Stimulated activated CD8-positive, alpha-beta memory T cell treated with anti-CD3 and anti-CD28 coated beads, Interleukin-7, amount 100 ng/mL, for 24 hours (primary cell): Measurements from ENCODE around the gene CEBPZ.
A peak's percentile ranks its signal among the peaks of the same experiment; 100 is the strongest.
"Not testable (repeated sequence)": the region's sequence is repeated elsewhere in the genome, so short reads cannot be mapped to it uniquely, and the experiment has no call there.

ENCODE experiments used
- DNase-seq: peaks from one replicate; pipeline ENCODE4 v3.0.0-alpha.2; 2020; ENCODE audit warnings: low read depth

The CEBPZ gene, protein sequence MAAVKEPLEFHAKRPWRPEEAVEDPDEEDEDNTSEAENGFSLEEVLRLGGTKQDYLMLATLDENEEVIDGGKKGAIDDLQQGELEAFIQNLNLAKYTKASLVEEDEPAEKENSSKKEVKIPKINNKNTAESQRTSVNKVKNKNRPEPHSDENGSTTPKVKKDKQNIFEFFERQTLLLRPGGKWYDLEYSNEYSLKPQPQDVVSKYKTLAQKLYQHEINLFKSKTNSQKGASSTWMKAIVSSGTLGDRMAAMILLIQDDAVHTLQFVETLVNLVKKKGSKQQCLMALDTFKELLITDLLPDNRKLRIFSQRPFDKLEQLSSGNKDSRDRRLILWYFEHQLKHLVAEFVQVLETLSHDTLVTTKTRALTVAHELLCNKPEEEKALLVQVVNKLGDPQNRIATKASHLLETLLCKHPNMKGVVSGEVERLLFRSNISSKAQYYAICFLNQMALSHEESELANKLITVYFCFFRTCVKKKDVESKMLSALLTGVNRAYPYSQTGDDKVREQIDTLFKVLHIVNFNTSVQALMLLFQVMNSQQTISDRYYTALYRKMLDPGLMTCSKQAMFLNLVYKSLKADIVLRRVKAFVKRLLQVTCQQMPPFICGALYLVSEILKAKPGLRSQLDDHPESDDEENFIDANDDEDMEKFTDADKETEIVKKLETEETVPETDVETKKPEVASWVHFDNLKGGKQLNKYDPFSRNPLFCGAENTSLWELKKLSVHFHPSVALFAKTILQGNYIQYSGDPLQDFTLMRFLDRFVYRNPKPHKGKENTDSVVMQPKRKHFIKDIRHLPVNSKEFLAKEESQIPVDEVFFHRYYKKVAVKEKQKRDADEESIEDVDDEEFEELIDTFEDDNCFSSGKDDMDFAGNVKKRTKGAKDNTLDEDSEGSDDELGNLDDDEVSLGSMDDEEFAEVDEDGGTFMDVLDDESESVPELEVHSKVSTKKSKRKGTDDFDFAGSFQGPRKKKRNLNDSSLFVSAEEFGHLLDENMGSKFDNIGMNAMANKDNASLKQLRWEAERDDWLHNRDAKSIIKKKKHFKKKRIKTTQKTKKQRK

DNA sequence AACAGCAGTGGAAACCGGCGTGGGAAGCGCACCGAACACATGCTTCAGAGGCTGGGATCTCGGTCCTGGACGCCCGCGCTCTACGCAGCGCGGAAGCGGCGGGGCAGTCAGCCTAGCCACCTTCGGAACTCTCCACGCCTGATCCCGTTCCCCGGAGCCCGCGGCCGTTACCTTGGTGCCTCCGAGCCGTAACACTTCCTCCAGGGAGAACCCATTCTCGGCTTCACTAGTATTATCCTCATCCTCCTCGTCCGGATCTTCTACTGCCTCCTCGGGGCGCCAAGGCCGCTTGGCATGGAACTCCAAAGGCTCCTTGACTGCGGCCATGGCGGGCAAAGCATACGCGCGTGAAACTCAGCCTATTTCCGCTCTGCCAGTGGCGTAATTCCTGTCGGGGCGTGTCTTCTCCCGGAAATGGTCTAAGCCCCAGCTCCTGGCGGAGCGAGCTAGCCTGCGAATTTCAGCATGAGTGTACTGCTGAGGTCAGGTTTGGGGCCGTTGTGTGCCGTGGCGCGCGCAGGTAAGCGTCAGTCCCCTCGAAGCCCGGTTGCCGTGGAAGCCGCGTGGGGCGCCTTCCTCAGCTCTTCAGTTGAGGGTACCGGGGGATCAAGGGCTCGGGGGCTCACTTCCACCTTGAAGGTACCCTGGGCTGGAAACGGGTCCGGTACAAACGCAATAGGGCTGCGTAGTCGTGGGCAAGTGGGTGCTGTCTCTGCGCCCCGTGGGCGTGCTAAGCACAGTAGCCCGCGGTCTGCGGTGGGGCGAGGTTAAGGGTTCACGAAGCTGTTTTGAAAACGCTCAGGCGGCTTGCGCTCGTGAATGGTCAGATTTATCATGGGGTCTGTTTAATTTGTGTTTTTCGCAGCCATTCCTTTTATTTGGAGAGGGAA lies at the start of gene CEBPZ, which contains the start of gene NDUFAF7:
Gene CEBPZ, minus strand, starts transcription at position 356 of the 890 bp plus-strand sequence. Its CDS starts 29 bp downstream, at position 327.
Gene NDUFAF7, plus strand, starts transcription at position 418 of the 890 bp plus-strand sequence. Its CDS starts 48 bp downstream, at position 466.
- peak; percentile 83 for DNase-seq

DNA sequence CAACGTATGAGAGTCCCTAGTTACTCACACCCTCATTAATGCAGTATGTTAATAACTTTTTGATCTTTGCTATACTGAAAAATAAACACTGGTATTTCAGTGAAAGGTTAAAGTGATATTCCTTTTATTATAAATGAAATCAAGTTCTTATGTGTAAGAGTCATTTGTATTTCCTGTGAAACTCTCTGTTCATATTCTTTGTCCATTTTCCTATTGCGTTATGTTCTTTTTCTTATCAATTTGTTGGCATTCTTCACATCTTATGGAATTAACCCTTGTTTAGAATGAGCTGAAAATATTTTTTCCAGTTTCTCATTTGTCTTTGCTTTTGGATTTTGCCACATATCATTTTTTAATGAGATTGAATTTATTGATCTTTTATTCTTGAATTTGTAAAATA lies 44.9 kb upstream of the CEBPZ start:
- no peak for DNase-seq

DNA sequence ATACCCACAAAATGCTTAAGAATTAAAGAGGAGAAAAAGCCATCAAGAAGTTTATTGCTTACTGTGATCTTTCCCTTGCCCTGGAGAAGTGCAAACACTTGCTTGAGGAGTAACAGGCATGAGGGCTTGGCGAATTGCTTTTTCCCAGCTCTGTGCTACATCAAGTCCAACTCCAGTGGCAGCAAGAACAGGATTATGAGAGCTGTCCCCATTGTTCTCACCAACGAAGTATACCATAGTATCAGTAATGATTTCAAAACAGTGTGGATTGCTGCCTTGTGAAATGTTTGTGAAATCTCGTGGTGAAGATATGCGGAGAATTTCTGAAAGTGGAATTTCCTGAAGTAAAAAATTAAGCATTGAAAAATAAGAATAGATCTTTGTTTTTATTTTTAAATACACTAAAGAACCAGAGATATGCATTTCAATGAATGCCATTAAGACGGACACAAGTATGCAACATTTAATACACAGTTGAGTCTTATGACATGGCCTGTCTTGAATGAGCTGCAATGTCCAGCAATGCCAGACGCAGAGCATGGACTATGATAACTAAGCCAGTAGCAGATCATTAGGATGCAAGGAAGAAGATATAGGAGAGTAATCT lies 43.1 kb upstream of the CEBPZ start:
- DNase-seq: no peak

DNA sequence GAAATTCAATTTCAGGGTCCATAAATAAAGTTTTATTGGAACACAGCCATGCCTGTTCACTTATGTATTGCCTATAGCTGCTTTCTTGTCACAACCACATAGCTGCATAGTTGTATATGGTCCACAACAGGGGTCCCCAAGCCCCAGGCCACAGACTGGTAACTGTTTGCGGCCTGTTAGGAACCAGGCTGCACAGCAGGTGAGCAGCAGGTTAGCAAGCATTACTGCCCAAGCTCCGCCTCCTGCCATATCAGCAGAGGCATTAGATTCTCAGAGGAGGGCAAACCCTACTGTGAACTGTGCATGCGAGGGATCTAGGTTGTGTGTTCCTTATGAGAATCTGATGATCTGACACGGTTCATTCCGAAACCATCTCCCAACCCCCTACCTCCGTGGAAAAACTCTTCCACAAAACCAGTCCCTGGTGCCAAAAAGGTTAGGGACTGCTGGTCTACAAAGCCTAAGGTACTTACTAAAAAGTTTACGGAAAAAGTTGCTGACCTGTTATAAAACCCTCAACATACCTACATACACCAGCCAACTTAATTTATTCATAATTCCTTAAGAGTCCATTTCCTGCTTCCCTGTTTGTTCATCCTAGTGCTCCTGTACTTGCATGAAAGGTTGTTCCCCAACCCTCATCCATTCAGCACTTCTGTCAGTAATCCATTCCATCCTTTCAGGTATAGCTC lies 40.1 kb upstream of the CEBPZ start:
- no peak for DNase-seq

DNA sequence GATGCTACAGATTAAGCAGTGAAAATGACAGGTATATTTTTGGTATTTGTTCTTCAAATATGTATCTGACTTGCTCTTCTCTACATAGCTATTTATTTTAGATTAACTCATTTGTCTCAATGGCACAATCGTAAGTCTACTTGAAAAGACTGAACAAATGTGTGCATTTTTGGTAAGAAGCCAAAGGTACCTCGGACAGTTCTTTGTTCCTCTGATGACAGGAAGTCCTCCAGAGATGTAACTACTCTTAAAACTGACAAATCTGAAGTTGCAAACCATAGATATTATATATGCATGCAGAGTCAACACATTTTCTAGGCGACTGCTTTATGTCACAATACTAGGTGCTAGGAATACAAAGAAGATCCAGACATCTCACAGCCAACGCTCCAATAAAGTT lies 36.7 kb upstream of the CEBPZ start:
- DNase-seq: no peak

DNA sequence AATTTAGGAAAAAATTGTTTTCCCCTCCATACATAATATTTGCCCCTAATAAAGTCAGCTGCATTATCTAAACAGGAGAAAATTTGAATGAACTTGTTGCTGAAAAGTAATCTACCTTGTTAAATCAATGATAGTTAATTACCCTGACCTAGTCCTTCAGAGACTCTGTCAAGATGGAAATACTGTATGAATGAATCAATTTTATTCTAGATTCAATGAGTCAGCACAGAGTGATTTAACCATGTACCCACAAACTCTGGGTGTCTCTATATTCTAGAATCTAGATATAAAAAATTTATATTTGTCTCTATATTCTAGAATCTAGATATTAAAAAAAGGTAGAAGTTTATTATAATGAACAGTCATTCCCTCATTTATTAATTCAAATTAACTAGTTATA lies 36.3 kb upstream of the CEBPZ start:
- no peak for DNase-seq

DNA sequence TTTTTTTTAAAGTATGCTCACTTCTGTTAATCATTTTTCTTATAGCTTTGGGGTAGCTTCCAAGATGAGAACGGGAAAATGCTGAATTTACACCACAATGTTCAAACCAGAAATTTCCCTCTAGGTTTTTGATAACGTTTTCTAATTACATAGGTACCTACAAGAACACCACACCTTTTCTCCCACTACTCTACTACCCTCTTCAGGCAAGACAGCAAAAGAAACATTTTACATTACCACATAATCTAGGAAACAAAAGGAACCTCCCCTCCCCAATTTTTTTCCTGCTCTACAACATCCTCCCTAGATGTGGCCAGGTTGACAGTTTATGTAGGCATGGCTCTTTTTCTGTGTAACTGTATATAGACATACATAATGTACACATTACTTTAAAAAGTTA lies 32.4 kb upstream of the CEBPZ start:
- DNase-seq: no peak

DNA sequence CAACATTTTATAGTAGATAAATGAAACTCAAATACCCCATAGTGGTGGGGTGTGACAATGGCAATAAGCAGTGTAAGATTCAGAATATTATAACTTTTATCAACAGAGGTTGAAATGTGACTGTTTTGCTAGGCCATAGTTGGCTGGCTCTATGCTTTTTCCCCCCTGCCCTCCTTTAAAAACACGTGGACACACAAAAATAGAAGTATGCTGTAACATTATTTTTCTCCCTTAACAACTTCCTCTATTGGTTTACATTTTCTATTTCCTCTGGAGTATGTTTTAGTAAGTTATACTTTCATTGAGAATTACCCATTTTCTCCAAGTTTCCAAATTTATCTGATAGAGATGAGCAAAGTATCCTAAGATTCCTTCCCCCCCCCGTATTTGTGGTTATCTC lies 31.1 kb upstream of the CEBPZ start:
- no peak for DNase-seq

DNA sequence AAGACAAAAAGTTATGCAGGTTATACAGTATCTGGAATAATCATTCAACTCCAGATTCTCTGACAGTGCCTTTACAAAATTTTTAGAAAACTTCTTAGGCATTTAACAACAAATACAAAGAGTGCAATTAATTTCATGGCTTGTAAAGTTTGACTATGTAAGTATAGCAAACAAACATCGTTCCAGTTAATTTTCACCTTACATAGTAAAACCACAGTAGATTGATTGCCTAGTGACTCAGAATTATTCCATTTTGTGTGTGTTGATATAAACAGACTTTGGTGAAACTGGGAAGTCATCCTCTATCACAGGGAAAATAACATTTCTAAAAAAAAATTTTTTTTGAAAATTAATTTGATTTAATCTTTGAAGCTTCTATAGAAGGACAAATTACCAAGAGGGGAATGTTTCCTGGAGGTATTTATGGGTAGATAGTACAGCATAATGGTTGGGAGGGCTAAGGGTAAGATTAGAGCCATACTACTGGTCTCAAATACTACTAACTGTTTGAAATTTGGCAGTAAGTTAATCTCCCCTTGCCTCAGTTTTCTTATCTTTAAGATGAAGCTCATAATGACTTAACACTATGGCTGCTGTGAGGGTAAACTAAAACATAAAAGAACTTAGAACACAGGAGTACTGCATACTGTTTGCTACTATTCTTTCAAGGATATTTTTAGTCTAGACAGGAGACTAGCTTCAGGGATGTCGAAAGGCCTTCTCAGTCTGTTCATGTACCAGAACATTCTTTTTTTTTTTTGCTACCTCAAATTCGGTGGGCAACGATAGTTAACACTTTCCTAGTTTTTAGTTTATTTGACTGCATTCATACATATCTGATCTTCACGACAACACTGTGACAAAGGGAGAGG lies 19.7 kb upstream of the CEBPZ start:
- no peak for DNase-seq

DNA sequence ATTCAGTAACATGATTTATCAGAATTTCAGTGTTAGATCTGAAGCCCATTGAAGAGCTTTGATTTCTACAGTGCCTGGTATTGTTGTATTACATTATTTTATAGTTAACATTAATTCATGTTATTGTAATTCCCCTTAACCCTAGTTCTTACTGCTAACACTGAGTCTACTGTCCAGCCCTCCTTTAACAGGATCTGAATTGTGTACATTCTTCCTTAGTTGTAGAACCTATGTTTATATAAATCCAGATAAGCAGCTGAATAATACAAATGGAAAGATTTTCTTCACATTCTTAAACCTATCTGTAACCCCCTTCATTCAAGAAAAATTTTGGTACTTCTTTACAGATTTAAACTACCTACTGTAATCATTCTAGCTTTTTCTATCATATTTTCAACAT lies 14.8 kb upstream of the CEBPZ start:
- no peak for DNase-seq

DNA sequence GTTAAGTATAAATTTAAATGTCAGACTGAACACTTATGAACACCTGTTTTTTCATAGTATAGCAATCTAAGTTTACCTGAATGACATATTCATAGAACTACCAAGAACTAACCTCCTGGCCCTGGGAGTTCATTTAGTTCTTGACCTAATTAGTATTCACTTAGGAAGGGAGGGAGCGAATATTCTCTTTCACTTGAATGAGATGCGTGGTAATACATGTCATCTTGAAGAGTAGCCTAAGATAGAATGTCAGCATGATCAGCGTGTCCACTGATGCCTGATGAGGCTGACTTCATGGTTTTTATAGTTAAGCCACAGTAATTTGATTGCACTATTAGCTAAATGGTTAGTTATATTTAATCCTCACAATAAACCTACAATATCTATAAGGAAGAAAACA lies 13.4 kb upstream of the CEBPZ start:
- DNase-seq: no peak

DNA sequence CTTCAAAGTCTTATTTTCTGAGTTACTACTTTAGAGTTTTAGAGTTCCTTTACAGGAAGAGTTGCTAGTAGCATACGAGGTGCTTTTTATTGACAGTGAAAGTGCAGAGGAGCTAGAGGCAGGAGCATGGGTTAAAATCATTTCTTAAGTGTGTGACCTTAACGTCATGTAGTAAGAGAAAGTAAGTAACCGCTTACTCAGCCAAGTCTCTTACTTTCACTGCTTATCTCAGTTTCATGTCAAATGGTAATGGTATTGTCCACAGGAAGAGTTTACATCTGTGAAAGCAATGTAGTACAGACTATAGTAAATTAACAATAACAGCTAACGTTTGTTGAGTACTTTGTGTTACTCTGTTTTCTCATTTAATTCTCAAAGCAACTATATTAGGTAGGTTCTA lies 12.6 kb upstream of the CEBPZ start:
- DNase-seq: no peak

DNA sequence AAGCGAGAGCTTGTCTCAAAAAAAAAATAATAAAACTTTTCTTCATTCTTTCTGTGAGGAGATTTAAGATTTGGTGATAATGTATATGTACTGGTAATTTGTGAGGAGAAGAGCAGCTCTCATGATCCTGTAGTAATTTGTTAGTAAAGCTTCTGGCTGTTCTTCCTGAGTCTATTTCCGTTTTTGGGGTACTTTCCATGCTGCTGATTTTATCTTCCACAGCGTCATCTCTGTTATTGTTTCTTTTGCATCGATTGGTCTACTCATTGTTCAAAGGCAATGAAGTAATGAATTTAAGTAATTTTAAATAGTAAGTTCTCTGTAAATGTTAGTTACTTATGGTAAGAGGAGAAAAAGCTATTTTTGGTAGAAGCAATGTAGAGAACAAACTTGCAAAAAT lies 12.0 kb upstream of the CEBPZ start:
- no peak for DNase-seq

DNA sequence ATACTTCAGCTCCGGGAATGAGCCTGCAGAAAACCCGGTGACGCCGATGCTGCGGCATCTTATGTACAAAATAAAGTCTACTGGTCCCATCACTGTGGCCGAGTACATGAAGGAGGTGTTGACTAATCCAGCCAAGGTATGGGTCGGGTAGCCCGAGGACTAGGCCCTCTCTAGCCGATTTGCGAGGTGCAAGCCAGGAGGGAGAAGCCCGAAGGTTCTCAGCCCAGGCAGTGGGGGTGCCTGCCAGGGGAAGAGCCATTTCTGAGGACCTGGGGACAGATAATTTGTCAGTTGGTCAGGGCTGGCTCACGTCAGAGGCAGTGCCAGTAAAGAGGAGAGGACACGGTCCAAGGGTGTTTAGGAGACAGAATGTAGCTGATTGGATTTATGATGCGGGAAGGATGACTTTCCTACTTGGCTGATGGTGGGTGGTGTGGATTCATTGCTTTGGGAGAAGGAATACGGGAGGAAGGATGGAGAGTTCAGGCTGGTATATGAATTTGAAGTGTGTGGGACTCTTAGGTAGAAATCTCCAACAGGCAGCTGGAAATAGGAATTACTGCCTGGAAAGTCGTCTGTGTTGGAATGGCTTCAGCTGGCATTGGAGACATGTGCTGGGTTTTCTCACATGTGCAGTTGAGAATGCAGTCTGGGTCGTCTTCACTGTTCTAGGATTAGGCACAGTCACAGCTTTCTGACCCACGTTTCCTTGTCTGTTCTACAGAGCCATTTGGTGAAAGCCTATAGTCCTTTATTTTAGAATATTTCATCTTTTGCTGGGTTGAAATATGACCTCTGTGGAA lies 936 bp upstream of the CEBPZ start:
- no peak for DNase-seq

DNA sequence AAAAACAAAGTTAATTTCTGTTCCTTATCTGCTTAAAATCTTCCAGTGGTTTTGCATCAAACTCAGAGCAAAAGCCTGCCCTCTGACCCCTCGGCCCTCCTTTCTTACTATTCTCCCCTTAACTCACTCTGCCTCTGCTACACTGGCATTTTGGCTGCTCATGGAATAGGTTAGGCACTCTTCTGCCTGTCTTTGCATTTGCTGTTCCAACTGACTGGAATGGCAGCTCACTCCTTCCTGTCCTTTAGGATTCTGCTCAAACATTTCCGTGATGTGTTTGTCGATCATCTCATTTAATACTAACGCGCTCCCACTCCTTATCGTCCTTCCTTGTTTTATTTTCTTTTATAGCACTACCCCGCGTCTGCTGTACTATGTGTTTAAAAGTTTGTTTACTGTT lies 815 bp downstream of the CEBPZ start:
- DNase-seq: no peak

DNA sequence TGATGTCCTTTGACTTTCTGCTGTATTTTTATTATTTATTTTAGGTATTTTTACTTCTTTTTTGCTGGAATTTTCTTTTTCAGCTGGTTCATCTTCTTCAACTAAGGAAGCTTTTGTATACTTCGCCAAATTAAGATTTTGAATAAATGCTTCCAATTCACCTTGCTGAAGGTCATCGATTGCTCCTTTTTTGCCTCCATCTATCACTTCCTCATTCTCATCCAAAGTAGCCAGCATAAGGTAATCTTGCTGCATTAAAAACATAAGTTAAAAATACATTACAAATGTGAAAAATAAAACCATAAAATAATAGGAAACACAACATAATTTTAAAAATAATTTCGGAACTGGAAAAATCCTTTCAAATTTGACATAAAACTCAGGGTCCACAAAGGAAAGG lies 2.6 kb downstream of the CEBPZ start:
- no peak for DNase-seq

DNA sequence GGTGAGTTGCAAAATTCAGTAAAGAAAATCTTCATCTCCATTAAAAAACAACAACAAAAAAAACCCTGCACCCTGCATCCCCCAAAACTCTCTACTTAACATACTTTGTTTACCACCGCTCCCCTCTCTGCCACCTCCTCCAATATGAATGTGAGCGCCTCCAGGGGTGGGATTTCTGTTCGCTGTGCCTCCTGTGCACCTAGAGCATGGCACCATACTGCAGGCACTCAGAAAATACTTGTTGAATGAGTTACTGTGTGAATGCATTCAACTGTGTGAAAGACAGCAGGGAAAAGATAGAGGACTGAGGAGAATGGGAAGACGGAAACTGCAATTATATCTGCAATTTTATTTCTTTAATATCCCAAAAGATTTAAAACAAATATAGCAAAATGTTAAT lies 4.5 kb downstream of the CEBPZ start:
- no peak for DNase-seq

DNA sequence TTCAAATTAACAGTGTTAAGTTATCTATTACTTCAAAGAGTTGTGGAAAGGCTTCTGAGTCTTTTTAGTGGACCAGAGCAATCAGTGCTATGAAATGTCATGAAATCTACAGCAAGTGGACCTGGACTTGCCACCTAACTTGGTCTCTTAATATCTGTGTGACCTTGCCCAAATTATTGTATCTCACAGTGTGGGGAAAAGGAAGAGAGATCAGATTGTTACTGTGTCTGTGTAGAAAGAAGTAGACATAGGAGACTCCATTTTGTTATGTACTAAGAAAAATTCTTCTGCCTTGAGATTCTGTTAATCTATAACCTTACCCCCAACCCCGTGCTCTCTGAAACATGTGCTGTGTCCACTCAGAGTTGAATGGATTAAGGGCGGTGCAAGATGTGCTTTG lies 6.3 kb downstream of the CEBPZ start:
- DNase-seq: not testable (repeated sequence)

DNA sequence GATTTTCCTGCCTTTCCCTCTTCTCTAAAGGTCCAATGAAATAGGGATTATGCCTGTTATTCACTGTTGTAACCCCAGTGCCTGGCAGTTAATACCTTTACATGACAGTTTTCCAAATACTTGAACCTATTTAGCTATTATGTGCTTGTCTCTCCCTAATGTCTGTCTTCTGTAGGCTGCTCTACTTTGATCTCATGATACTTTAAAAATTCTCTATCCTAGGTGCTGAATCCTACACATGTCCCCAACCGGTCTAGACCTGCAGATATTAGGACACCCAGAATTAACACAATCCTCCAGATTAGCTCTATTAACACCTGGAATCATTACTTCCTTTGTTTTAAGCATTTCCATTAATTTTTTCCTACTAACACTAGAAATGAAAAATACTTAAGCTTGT lies 7.3 kb downstream of the CEBPZ start:
- DNase-seq: no peak
